ENCODE results near the gene GREM1. TPM values are rescaled to one million over a fixed set of nuclear protein-coding genes. Genes with fewer than 3 reads are reported as not detected.

The GREM1 gene
- total and polyA plus RNA-seq, 4 donors = 0.06 to 2.4 (median 1.7) TPM

DNA sequence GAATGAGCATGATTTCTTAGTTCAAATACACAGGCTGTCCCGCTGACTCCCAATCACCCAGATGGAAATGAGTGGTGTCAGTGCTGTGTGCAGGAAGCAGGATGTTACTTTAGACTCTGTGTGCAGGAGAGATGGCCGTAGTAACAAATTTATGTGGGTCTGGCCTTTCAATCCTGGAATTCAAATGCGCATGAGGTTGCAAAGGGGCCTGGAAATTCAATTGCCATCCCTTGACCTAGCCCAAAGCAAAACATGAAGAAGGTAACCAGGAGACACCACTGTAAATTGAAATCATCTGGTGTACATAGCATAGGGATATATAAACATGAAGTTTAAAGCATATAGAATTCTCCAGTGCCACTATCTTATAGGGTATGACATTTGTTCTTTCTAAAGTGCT, 33.2 kb downstream of the GREM1 start:
- no peak for TF ChIP-seq CTCF (IDR thresholded peaks at IDR 0.05; ENCODE audit: control extremely low read depth, extremely low read depth)
- Histone ChIP-seq H3K27me3 (ENCODE audit: control insufficient read depth in 3 of 3, insufficient read depth in 3 of 3, low read length in 2 of 3) (no peaks in the 10 kb centered on the region), H3K4me3 (no peak overlapping the region), H3K9me3 (ENCODE audit: control insufficient read depth in 4 of 4, insufficient read depth in 3 of 4, low read length in 3 of 4) (no peaks in the 10 kb centered on the region), H3K9ac (ENCODE audit: insufficient read depth in 1 of 2, low read length in 2 of 2) (no peak overlapping the region), H3K4me1 (ENCODE audit: control insufficient read depth in 5 of 5, insufficient read depth in 5 of 5, low read length in 5 of 5) (no peaks in the 10 kb centered on the region), H3K36me3 (ENCODE audit: control insufficient read depth in 4 of 4, insufficient read depth in 4 of 4, low read length in 4 of 4) (no peaks in the 10 kb centered on the region), H3K27ac (ENCODE audit: low read depth in 1 of 2, low read length in 1 of 2) (no peak overlapping the region)
- 58 to 78% methylated on average over 3 of the region's 3 CpGs for WGBS, 2 donors
- ATAC-seq (ENCODE audit: insufficient read depth, low FRiP score) (no peak), DNase-seq (no peak)

- TF ChIP-seq CTCF (IDR thresholded peaks at IDR 0.05; ENCODE audit: control extremely low read depth, extremely low read depth) = no peak
- H3K4me1 ChIP-seq (ENCODE audit: control insufficient read depth in 5 of 5, insufficient read depth in 5 of 5, low read length in 5 of 5) = no peaks in the 10 kb centered on the region
- no peak overlapping the region for H3K9ac ChIP-seq (ENCODE audit: insufficient read depth in 1 of 2, low read length in 2 of 2)
- no peak for DNase-seq
- H3K36me3 ChIP-seq (ENCODE audit: control insufficient read depth in 4 of 4, insufficient read depth in 4 of 4, low read length in 4 of 4) = no peaks in the 10 kb centered on the region
- no peak overlapping the region for H3K4me3 ChIP-seq
- 80 to 81% methylated on average over 2 of the region's 2 CpGs for WGBS, 2 donors
- H3K27me3 ChIP-seq (ENCODE audit: control insufficient read depth in 3 of 3, insufficient read depth in 3 of 3, low read length in 2 of 3) = no peaks in the 10 kb centered on the region
- ATAC-seq (ENCODE audit: insufficient read depth, low FRiP score) = no peak
- H3K27ac ChIP-seq (ENCODE audit: low read depth in 1 of 2, low read length in 1 of 2) = no peak overlapping the region
- no peaks in the 10 kb centered on the region for H3K9me3 ChIP-seq (ENCODE audit: control insufficient read depth in 4 of 4, insufficient read depth in 3 of 4, low read length in 3 of 4)
Measured at GRCh38 chr15:32757426-32757825, 39.6 kb downstream of the GREM1 start.

- DNase-seq (no peak), ATAC-seq (ENCODE audit: insufficient read depth, low FRiP score) (no peak)
- 79 to 91% methylated on average over 1 of the region's 1 CpG for WGBS, 2 donors
- no peaks in the 10 kb centered on the region for H3K36me3 ChIP-seq (ENCODE audit: control insufficient read depth in 4 of 4, insufficient read depth in 4 of 4, low read length in 4 of 4)
- no peaks in the 10 kb centered on the region for H3K4me1 ChIP-seq (ENCODE audit: control insufficient read depth in 5 of 5, insufficient read depth in 5 of 5, low read length in 5 of 5)
- TF ChIP-seq CTCF (IDR thresholded peaks at IDR 0.05; ENCODE audit: control extremely low read depth, extremely low read depth) = no peak
- no peak overlapping the region for H3K9ac ChIP-seq (ENCODE audit: insufficient read depth in 1 of 2, low read length in 2 of 2)
- H3K27ac ChIP-seq (ENCODE audit: low read depth in 1 of 2, low read length in 1 of 2) = no peak overlapping the region
- H3K9me3 ChIP-seq (ENCODE audit: control insufficient read depth in 4 of 4, insufficient read depth in 3 of 4, low read length in 3 of 4) = no peaks in the 10 kb centered on the region
- H3K4me3 ChIP-seq = no peak overlapping the region
- H3K27me3 ChIP-seq (ENCODE audit: control insufficient read depth in 3 of 3, insufficient read depth in 3 of 3, low read length in 2 of 3) = no peaks in the 10 kb centered on the region
Measured at GRCh38 chr15:32763295-32763694, 45.5 kb downstream of the GREM1 start.

GRCh38 chr15:32765236-32765635, 47.4 kb downstream of the GREM1 start:
- no peaks in the 10 kb centered on the region for H3K36me3 ChIP-seq (ENCODE audit: control insufficient read depth in 4 of 4, insufficient read depth in 4 of 4, low read length in 4 of 4)
- ATAC-seq (ENCODE audit: insufficient read depth, low FRiP score) (no peak), DNase-seq (no peak)
- TF ChIP-seq CTCF (IDR thresholded peaks at IDR 0.05; ENCODE audit: control extremely low read depth, extremely low read depth) = no peak
- no peaks in the 10 kb centered on the region for H3K27me3 ChIP-seq (ENCODE audit: control insufficient read depth in 3 of 3, insufficient read depth in 3 of 3, low read length in 2 of 3)
- H3K4me1 ChIP-seq (ENCODE audit: control insufficient read depth in 5 of 5, insufficient read depth in 5 of 5, low read length in 5 of 5) = no peaks in the 10 kb centered on the region
- no peak overlapping the region for H3K9ac ChIP-seq (ENCODE audit: insufficient read depth in 1 of 2, low read length in 2 of 2)
- no peaks in the 10 kb centered on the region for H3K9me3 ChIP-seq (ENCODE audit: control insufficient read depth in 4 of 4, insufficient read depth in 3 of 4, low read length in 3 of 4)
- H3K4me3 ChIP-seq = no peak overlapping the region
- no peak overlapping the region for H3K27ac ChIP-seq (ENCODE audit: low read depth in 1 of 2, low read length in 1 of 2)
- WGBS, 2 donors = 59 to 60% methylated on average over 4 of the region's 4 CpGs

All from lung (tissue), 12 donors.